Thyroid gland (tissue), 4 donors: ENCODE measurements around the gene TRAFD1. TPM values are rescaled to one million over a fixed set of nuclear protein-coding genes. Genes with fewer than 3 reads are reported as not detected.

Experiments
- DNase-seq, 2 donors: peaks; one replicate each; pipeline ENCODE4 v3.0.0-alpha.2; 2019
- H3K27ac ChIP-seq, 3 donors: fragments of 200-600 bp; sonication (generic); 1 replicate in 2 of 3; 2 replicates in 1 of 3; pipeline ENCODE4 v1.5.1; 2016 to 2019; ENCODE audit warnings: mild to moderate bottlenecking in 1 of 3, moderate library complexity in 1 of 3
- H3K27me3 ChIP-seq: fragments of 200-600 bp; sonication (generic); one replicate; pipeline ENCODE4 v1.5.1; 2019
- H3K36me3 ChIP-seq, 2 donors: fragments of 200-600 bp; sonication (generic); one replicate each; pipeline ENCODE4 v1.5.1; 2016 to 2019
- H3K4me1 ChIP-seq, 2 donors: fragments of 200-600 bp; sonication (generic); one replicate each; pipeline ENCODE4 v1.5.1; 2017 to 2019
- H3K4me3 ChIP-seq, 3 donors: fragments of 200-600 bp; sonication (generic); replicated peaks in 1 of 3; 1 replicate in 2 of 3; 2 replicates in 1 of 3; pipeline ENCODE4 v1.5.1; 2016; ENCODE audit warnings: mild to moderate bottlenecking in 1 of 3
- H3K9me3 ChIP-seq: fragments of 200-600 bp; sonication (generic); one replicate; pipeline ENCODE4 v1.5.1; 2017
- POLR2A ChIP-seq, 2 donors: fragments of 450-650 bp; IDR thresholded peaks; one replicate each; pipeline ENCODE4 v1.6.1; 2017; ENCODE audit warnings: antibody characterized with exemption in 2 of 2, mild to moderate bottlenecking in 2 of 2, moderate library complexity in 1 of 2
- WGBS, 2 donors: methylation state at CpG; one replicate each; pipeline ENCODE4 v1.1.5; 2017; 5-methylcytosine and 5-hydroxymethylcytosine counted together
- intact Hi-C: fragments of 100-400 bp; cut with DNase I; formaldehyde crosslinking; loops from one replicate; pipeline ENCODE4 v1.15.1; 2023
- total RNA-seq, 4 donors: library from RNA; depleted of rRNA; stranded (reverse); fragments of >200 nt; gene quantifications; one replicate each; pipeline ENCODE4 v1.2.3, GENCODE V29; 2016
- TF ChIP-seq, protein P1 (sequence below), 6 experiments: fragments of 200-600 bp in 3 of 6; fragments of 450-650 bp in 3 of 6; sonication (generic) in 3 of 6; IDR thresholded peaks; one replicate each; pipeline ENCODE4 v1.5.1; 2016 to 2019; ENCODE audit warnings: antibody characterized with exemption in 6 of 6, mild to moderate bottlenecking in 2 of 6, inconsistent platforms in 1 of 6, moderate library complexity in 1 of 6

The TRAFD1 gene
- total RNA-seq, 4 donors from 2014 or later, result 24.6 to 34.4 (median 27.9) TPM

DNA sequence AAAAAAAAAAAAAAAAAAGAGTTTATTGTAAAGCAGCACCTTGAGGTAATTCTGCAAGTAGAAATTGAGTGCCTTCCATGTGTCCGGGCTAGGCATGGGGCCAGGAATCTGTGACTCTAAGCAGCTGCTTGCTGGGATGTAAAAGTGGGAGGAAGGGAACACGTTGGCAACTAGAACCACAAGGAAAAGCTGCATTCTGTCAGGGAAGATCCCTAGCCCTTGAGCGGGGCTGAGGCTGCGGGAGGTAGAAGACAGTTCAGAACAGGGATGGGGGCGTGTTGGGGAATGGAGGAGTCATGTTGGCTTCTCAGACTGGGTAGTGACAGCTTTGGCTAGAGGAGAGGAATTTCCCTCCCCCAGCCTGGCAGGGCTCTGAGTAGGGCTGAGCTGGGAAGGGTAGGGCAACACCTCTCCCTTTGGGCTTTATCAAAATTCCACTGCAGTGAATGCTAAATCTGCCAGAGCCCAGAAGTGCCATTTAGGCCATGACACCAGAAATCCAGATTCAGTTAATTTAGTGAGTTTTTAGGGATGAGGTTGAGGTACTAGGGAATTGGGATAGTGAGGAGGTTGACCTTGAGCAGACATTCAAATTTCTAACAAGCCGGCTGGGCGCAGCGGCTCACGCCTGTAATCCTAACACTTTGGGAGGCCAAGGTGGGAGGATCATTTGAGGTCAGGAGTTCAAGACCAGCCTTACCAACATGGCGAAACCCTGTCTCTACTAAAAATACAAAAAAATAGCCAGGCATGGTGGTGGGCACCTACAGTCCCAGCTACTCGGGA lies 3.4 kb upstream of the TRAFD1 start:
- TF ChIP-seq, protein P1, sequence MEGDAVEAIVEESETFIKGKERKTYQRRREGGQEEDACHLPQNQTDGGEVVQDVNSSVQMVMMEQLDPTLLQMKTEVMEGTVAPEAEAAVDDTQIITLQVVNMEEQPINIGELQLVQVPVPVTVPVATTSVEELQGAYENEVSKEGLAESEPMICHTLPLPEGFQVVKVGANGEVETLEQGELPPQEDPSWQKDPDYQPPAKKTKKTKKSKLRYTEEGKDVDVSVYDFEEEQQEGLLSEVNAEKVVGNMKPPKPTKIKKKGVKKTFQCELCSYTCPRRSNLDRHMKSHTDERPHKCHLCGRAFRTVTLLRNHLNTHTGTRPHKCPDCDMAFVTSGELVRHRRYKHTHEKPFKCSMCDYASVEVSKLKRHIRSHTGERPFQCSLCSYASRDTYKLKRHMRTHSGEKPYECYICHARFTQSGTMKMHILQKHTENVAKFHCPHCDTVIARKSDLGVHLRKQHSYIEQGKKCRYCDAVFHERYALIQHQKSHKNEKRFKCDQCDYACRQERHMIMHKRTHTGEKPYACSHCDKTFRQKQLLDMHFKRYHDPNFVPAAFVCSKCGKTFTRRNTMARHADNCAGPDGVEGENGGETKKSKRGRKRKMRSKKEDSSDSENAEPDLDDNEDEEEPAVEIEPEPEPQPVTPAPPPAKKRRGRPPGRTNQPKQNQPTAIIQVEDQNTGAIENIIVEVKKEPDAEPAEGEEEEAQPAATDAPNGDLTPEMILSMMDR (IDR thresholded peaks at IDR 0.05), result no peak
- no peak for TF ChIP-seq POLR2A (IDR thresholded peaks at IDR 0.05)
- Histone ChIP-seq H3K4me3 (no peak overlapping the region), H3K27ac (peak overlapping the region in 2 of 3 donors; percentile 20 to 21), H3K4me1 (peaks cover 11 to 16% of the 10 kb centered on the region in 2 donors), H3K36me3 (no peaks in the 10 kb centered on the region), H3K9me3 (no peaks in the 10 kb centered on the region), H3K27me3 (no peaks in the 10 kb centered on the region)
- intact Hi-C loops, result no loop called here
- peak; percentile 79 to 87 for DNase-seq
- 59 to 67% methylated on average over 11 of the region's 11 CpGs for WGBS, 2 donors

DNA sequence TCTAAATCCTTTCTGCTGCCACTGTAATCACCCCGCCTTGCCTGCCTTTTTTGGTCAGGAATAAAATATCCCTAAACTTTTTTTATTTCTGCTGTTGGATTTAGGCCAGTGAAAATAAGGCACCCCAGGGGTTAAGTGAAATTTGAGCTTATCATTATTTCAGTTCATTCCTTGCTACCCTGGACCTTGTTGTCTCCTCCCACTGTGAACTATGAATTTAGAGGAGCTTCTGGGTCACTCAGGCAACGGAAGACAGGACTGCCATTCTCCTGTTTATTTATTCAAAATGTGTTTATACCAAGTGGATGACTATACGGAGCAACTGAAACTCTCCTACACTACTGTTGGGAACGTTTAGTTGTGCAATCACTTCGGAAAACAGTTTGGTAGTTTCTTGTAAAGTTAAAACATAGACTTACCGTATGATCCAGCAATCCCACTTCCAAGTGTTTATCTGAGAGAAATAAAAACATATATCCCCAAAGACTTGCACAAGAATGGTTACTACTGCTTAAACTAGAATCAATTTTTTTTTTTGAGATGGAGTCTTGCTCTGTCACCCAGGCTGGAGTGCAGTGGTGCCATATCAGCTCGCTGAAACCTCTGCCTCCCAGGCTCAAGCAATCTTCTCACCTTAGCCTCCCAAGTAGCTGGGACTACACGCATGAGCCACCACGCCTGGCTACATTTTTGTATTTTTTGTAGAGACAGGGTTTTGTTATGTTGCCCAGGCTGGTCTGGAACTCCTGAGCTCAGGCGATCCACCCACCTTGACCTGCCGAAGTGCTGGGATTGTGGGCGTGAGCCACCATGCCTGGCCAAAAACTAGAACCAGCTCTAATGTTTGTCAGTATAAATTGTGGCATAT lies 2.3 kb upstream of the TRAFD1 start:
- no peak for DNase-seq
- WGBS, 2 donors, result 71 to 76% methylated on average over 12 of the region's 12 CpGs
- no peaks in the 10 kb centered on the region for H3K9me3 ChIP-seq
- H3K27ac ChIP-seq, result no peak overlapping the region
- no peaks in the 10 kb centered on the region for H3K27me3 ChIP-seq
- peaks cover 11 to 26% of the 10 kb centered on the region in 2 donors for H3K4me1 ChIP-seq
- no peak overlapping the region for H3K4me3 ChIP-seq
- TF ChIP-seq POLR2A (IDR thresholded peaks at IDR 0.05), result no peak
- TF ChIP-seq, protein P1 (IDR thresholded peaks at IDR 0.05), result no peak
- intact Hi-C loops, result no loop called here
- no peaks in the 10 kb centered on the region for H3K36me3 ChIP-seq

DNA sequence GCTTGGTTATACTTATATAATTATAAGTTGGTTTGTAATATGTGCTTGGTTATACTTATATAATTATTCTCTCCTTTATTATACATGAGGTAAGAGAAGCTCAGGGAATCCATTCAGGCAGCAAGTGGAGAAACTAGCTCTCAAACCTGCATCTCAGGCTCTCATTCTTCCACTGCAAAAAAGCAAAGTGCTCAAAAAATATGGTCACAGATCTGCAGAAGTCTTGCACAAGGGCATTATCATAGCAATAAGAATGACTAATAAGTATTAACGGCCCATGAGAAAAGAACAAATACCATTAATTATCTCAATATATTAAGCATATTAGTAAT lies 476 bp upstream of the TRAFD1 start:
- 7 to 21% methylated on average over 1 of the region's 1 CpG for WGBS, 2 donors
- no peaks in the 10 kb centered on the region for H3K9me3 ChIP-seq
- no peaks in the 10 kb centered on the region for H3K27me3 ChIP-seq
- no peaks in the 10 kb centered on the region for H3K36me3 ChIP-seq
- no peak overlapping the region for H3K4me3 ChIP-seq
- no peak for DNase-seq
- no peak overlapping the region for H3K27ac ChIP-seq
- H3K4me1 ChIP-seq, result peaks cover 12 to 33% of the 10 kb centered on the region in 2 donors
- intact Hi-C loops, result no loop called here
- no peak for TF ChIP-seq POLR2A (IDR thresholded peaks at IDR 0.05)
- TF ChIP-seq, protein P1 (IDR thresholded peaks at IDR 0.05), result no peak

DNA sequence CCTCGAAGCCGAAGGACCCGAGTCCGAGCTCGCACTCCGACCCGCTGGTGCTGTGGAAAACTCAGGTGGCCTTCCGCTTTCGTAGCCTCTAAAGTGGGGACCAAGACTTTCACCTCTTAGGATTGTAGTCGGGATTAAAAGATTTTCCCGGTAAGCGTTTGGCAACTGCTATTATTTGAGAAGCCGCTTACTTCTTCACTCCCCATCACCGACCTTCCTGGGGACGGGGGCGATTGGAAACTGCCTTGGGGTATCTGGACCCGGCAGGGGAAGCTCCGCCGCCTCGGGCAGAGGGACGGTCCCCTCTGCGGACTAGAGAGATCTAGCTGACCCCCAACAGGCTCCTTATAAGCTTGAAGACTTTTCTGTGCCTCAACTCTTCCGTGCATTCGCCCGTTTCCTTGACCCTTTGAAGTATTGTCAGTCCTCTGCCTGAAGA lies 659 bp downstream of the TRAFD1 start:
- peaks cover 23 to 44% of the 10 kb centered on the region in 2 donors for H3K4me1 ChIP-seq
- H3K27ac ChIP-seq, result peak overlapping the region; percentile 69 to 85 (median 77)
- H3K27me3 ChIP-seq, result no peaks in the 10 kb centered on the region
- DNase-seq, result no peak
- H3K36me3 ChIP-seq, result no peaks in the 10 kb centered on the region
- intact Hi-C loops, result no loop called here
- peak overlapping the region; percentile 55 to 97 (median 76) for H3K4me3 ChIP-seq
- 1 to 2% methylated on average over 22 to 23 of the region's 25 CpGs for WGBS, 2 donors
- H3K9me3 ChIP-seq, result no peaks in the 10 kb centered on the region
- TF ChIP-seq POLR2A (IDR thresholded peaks at IDR 0.05), result no peak
- TF ChIP-seq, protein P1 (IDR thresholded peaks at IDR 0.05), result no peak
